GM18505 (cell line): ENCODE results near the gene OR6F1.

Experiments
- ATAC-seq: cut with Tn5 transposase; IDR thresholded peaks from one replicate; pipeline ENCODE4 v1.9.1; 2021; ENCODE audit not compliant: unreplicated experiment
- POLR2A ChIP-seq: IDR thresholded peaks from 4 replicates; pipeline ENCODE4 v1.6.1; 2011; ENCODE audit warnings: borderline replicate concordance; ENCODE audit not compliant: insufficient read depth, insufficient read length; ENCODE audit errors: extremely low read depth

The OR6F1 gene

DNA sequence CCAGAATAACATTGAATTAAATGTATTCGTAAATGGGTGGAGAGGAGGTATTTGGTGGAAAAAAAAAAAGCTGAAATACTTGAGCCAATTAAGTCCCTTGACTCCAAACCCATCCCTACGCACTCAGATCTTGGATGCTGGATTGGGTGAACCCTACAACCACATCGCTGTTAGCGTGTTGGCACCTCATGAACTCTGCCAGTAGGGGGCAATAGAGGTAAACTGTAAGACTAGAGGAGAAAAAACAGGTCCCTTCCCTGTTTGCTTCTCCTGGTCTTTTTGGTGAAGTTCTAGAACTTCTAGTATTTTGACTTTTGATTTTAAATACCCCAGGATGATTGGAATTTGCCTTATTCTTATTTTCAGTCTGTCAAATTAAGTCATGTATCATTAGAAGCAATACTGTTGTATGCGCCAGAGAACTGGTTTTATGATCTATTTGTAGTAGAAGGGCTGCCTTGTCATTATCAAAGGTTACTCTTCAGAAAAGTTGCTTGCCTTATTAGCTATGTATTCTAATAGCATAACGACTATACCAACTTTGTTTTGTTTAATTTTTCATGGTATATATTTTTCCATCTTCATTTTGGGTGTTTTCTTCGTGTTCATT is 35.1 kb downstream of the OR6F1 start:
- TF ChIP-seq POLR2A: no peak
- ATAC-seq: peak; percentile 92

DNA sequence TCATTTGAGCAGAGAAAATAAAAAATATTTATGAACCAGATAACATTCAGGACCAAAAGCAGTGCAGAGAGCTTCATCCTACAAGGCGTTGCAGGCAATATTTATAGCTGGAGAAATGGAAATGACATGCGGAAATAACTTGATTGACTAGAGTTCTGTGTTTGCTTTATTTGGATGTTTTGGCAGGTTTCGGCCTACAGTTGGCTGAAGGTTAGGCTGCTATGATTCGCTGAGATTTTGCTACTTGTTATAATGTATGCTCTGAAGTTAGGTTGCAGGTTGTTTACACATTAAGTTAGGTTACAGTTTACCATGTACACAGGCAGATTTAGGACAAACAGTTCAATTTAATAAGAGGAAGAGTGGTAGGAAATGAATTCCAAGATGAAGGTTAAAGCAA is 36.3 kb downstream of the OR6F1 start:
- no peak for ATAC-seq
- no peak for TF ChIP-seq POLR2A

DNA sequence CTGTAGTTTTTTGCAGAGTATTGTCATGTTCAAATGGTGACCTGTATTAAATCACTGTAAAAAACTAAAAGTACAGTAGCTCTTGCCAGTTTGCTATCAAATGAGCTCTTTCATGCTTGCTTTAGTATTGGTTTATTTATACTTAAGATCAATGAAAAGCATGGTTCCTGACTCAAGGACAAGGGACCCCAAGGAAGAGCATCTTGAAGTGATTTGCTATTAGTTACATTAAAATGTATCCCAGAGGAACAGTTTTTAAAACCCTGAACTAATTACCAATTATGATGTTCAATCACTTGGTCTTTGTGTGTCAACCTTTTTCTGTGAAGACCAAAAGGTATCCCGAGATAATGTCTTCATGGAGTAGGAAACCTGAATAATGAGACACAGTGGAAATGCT is 36.8 kb downstream of the OR6F1 start, which contains the start of gene OR13G1:
TSS of gene OR13G1 (minus strand) at position 101 of the 400 bp plus-strand sequence. CDS start 6,698 bp downstream, outside the sequence.
- ATAC-seq: no peak
- TF ChIP-seq POLR2A: no peak

DNA sequence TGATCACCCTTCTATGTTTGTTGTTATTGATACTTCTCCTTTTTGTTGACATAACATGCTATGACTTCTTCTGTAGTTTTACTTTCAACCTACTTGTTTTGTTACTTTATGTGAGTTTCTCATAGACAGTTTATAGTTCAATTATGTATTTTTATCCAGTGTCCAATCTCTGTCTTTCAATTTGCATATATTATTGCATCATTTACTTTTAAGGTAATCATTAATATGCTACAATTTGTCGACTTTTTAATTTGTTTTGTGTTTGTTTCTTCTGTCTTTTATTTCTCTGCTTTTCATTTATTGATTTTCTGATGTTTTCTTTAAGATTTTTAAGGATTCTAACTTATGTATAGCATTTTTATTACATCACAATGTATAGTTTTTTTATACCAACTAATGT is 47.2 kb downstream of the OR6F1 start:
- no peak for ATAC-seq

More for the DNA sequence above, 47.2 kb downstream of the OR6F1 start:
- TF ChIP-seq POLR2A: no peak
